ENCODE measurements around the gene COL15A1. TPM values are rescaled to one million over a fixed set of nuclear protein-coding genes. Genes with fewer than 3 reads are reported as not detected.
A peak's percentile ranks its signal among the peaks of the same experiment; 100 is the strongest.

The COL15A1 gene
- total RNA-seq, 4 donors from 2014 or later, result 25.8 to 55.3 (median 36.0) TPM

DNA sequence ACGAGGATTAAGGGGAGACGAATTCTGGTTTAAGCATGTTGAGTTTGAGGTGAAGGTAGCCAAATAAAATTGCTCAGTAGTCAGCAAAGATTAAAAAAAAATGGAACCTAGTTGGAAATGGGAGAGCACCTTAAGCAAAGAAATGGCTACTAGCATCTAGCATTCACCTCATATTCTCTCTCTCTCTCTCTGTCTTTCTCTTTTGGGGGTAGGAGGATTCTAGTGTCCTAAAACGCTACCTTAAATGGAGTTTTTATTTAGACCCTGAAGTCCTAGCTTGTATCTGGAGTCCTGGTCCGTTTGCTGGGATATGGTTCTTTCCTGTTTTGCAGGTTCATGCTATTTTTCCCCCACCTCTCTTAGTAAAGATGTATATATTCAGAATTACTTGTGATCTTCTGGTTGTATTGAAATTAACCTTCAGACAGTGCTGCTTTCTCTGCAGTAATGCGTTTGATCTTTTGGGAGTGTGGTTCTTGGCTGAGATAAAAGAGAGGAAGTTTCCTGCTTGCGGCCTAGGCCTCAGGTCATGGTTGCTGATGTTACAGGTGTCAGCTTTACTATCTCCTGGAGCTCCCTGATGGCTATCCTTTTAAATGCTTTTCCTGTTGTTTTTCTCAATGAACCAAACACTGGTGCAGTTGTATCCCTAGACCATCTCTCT lies 169.2 kb downstream of the COL15A1 start:
- Histone ChIP-seq H3K4me1 (peaks cover 0 to 67% (median 35%) of the 10 kb centered on the region in 4 donors), H3K27me3 (no peaks in the 10 kb centered on the region), H3K36me3 (no peaks in the 10 kb centered on the region), H3K4me3 (no peak overlapping the region), H3K9me3 (no peaks in the 10 kb centered on the region), H3K27ac (peak overlapping the region in 1 of 4 donors; percentile 12)
- no peak for DNase-seq (ENCODE audit: low spot score in 2 of 2)
- 65 to 69% methylated on average over 6 of the region's 6 CpGs for WGBS, 2 donors
- TF ChIP-seq POLR2A (IDR thresholded peaks at IDR 0.05) (no peak), EP300 (IDR thresholded peaks at IDR 0.05) (no peak)
- TF ChIP-seq, protein P1, sequence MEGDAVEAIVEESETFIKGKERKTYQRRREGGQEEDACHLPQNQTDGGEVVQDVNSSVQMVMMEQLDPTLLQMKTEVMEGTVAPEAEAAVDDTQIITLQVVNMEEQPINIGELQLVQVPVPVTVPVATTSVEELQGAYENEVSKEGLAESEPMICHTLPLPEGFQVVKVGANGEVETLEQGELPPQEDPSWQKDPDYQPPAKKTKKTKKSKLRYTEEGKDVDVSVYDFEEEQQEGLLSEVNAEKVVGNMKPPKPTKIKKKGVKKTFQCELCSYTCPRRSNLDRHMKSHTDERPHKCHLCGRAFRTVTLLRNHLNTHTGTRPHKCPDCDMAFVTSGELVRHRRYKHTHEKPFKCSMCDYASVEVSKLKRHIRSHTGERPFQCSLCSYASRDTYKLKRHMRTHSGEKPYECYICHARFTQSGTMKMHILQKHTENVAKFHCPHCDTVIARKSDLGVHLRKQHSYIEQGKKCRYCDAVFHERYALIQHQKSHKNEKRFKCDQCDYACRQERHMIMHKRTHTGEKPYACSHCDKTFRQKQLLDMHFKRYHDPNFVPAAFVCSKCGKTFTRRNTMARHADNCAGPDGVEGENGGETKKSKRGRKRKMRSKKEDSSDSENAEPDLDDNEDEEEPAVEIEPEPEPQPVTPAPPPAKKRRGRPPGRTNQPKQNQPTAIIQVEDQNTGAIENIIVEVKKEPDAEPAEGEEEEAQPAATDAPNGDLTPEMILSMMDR (IDR thresholded peaks at IDR 0.05), result no peak

DNA sequence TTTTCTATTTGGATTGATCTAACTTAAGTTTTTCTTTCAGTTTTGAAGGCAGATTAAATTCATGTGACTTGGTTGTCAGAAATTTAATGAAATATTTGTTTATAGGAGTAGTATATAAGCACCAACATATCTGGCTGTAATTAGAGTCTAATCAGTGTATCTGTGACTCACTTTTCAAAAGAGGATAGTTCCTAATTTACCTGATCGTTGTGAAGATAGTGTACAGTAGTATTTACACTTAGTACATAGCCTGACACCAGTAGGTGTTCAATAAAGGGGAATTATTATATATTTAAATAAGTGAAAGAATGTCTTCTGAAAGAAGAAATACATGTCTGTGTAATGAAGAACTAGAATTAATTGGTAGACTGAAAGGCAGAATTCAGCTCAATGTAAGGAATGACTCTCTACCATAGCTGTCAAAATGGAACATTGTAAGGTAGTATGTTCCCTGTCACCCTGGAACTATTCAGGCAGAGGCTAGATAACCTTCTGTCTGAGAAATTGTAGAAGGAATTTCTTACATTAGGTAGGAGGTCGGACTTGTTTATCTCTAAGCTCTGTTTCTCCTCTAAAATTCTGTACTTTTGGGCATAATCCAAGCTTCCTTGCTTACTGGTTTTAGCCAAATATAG lies 169.8 kb downstream of the COL15A1 start:
- WGBS, 2 donors, result 73 to 75% methylated on average over 2 of the region's 2 CpGs
- TF ChIP-seq, protein P1 (IDR thresholded peaks at IDR 0.05), result no peak
- TF ChIP-seq POLR2A (IDR thresholded peaks at IDR 0.05) (no peak), EP300 (IDR thresholded peaks at IDR 0.05) (no peak)
- Histone ChIP-seq H3K4me3 (no peak overlapping the region), H3K9me3 (no peaks in the 10 kb centered on the region), H3K27ac (peak overlapping the region in 1 of 4 donors; percentile 44), H3K36me3 (no peaks in the 10 kb centered on the region), H3K27me3 (no peaks in the 10 kb centered on the region), H3K4me1 (peaks cover 0 to 62% (median 31%) of the 10 kb centered on the region in 4 donors)
- no peak for DNase-seq (ENCODE audit: low spot score in 2 of 2)

DNA sequence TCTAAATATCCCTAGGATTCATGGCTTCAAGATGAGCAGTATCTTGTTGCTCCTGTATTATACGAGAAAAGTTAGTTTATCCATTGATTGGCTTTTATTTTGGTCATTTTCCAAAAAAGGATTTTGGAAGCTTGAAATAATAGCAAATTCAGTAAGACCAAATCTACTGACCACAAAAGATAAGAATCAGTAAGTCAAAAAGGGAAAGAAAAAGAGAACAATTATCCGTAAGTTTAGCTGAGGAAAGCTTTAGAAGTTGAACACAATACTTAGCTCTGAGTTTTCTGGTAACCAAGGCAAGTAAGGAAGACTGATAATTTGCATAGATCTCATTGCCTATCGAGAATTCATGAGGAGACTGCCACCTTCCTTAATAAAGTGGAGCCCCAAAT lies 170.3 kb downstream of the COL15A1 start:
- DNase-seq (ENCODE audit: low spot score in 2 of 2), result no peak
- H3K36me3 ChIP-seq, result no peaks in the 10 kb centered on the region
- TF ChIP-seq, protein P1 (IDR thresholded peaks at IDR 0.05), result no peak
- TF ChIP-seq POLR2A (IDR thresholded peaks at IDR 0.05) (no peak), EP300 (IDR thresholded peaks at IDR 0.05) (no peak)
- WGBS, 2 donors, result 59 to 65% methylated on average over 3 of the region's 3 CpGs
- H3K27ac ChIP-seq, result peak overlapping the region in 2 of 4 donors; percentile 17 to 44
- peaks cover 0 to 58% (median 31%) of the 10 kb centered on the region in 4 donors for H3K4me1 ChIP-seq
- H3K9me3 ChIP-seq, result no peaks in the 10 kb centered on the region
- no peaks in the 10 kb centered on the region for H3K27me3 ChIP-seq
- no peak overlapping the region for H3K4me3 ChIP-seq

DNA sequence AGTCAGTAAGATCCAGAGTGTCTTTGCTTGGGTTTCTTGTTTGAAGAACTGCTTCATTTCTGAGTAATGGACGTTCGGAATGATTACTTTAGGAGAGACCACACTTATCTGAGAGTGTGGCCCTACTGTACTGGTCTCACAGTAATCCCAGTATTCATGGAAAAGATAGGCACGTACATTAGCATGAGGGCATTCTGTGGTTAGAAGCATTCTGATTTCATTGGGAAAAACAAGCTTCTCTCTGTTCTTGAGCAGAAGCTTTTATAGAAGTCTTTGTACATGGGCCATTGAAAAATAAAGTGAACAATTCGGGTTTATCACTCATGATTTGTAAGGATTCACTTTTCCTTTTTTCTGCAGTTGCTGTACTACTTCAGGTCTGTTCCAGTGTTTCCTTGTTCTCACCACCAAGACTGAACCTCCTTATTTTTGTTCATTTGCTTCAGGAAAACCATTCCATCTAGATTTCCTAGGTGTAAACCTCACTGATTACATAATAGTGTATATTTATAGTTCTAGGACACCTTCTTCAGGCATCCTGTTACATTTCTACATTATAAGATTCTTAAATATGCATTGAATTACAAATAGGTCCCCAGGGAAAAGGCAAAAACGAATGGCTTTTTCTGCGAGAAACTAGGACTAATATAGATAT lies 171.3 kb downstream of the COL15A1 start:
- no peak for DNase-seq (ENCODE audit: low spot score in 2 of 2)
- peak overlapping the region in 2 of 4 donors; percentile 17 to 44 for H3K27ac ChIP-seq
- TF ChIP-seq POLR2A (IDR thresholded peaks at IDR 0.05) (no peak), EP300 (IDR thresholded peaks at IDR 0.05) (no peak)
- TF ChIP-seq, protein P1 (IDR thresholded peaks at IDR 0.05), result no peak
- peaks cover 0 to 51% (median 32%) of the 10 kb centered on the region in 4 donors for H3K4me1 ChIP-seq
- H3K27me3 ChIP-seq, result no peaks in the 10 kb centered on the region
- no peaks in the 10 kb centered on the region for H3K9me3 ChIP-seq
- WGBS, 2 donors, result 54 to 57% methylated on average over 6 of the region's 6 CpGs
- no peaks in the 10 kb centered on the region for H3K36me3 ChIP-seq
- no peak overlapping the region for H3K4me3 ChIP-seq

DNA sequence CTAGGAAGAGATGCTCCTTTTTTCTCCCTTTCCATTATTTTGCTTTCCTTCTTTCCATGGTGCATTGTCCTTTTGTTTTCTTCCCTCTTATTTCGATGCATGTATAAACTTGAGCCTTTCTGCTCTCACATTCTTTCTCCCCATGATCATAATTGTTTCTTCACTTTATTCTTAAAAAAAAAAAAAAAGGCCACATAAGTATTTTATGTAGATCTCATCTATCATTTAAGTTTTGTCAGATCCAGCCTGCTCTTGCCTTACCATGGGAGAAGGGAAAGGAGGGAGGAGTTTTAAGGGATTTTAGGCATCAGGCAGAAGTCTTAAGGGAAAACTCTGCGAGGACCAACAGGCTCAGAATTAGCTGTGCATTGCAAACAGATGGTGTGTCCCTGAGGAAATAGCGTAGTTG lies 172.3 kb downstream of the COL15A1 start:
- H3K4me1 ChIP-seq, result peaks cover 0 to 51% (median 34%) of the 10 kb centered on the region in 4 donors

More for the DNA sequence above, 172.3 kb downstream of the COL15A1 start:
- no peak for DNase-seq (ENCODE audit: low spot score in 2 of 2)
- Histone ChIP-seq H3K27me3 (no peaks in the 10 kb centered on the region), H3K27ac (no peak overlapping the region), H3K36me3 (no peaks in the 10 kb centered on the region), H3K4me3 (no peak overlapping the region), H3K9me3 (no peaks in the 10 kb centered on the region)
- TF ChIP-seq EP300 (IDR thresholded peaks at IDR 0.05) (no peak), POLR2A (IDR thresholded peaks at IDR 0.05) (no peak)
- TF ChIP-seq, protein P1 (IDR thresholded peaks at IDR 0.05), result no peak
- WGBS, 2 donors, result 57 to 62% methylated on average over 3 of the region's 3 CpGs

Data from tibial nerve (tissue), 4 donors.